Measurements from ENCODE around the gene SAMD4A. TPM values are rescaled to one million over a fixed set of nuclear protein-coding genes. Genes with fewer than 3 reads are reported as not detected.
"Not testable (repeated sequence)": the region's sequence is repeated elsewhere in the genome, so short reads cannot be mapped to it uniquely, and the experiment has no call there.

Gene SAMD4A
- total and polyA plus RNA-seq, 7 experiments from 2014 or later = 0.73 to 5.7 (median 1.7) TPM; not detected in 2

GRCh38 chr14:54747616-54748015 is 180.7 kb downstream of the SAMD4A start:
- POLR2A ChIA-PET = interaction anchor here (0.7 kb wide), 1 partner anchor 1145 kb away, joined by 3 read pairs; no protein-coding TSS in a partner anchor
- ATAC-seq = no peak
- Histone ChIP-seq H3K27me3 (ENCODE audit: control insufficient read depth in 2 of 2, insufficient read depth in 2 of 2, low read length in 2 of 2) (no peaks in the 10 kb centered on the region), H3K4me3 (ENCODE audit: low read length) (no peak overlapping the region), H3K36me3 (ENCODE audit: control insufficient read depth in 2 of 3, insufficient read depth in 3 of 3, low read length in 3 of 3) (no peaks in the 10 kb centered on the region), H3K27ac (ENCODE audit: low read depth, low read length) (no peak overlapping the region), H3K9me3 (ENCODE audit: control insufficient read depth in 2 of 3, low read length in 3 of 3) (no peaks in the 10 kb centered on the region), H3K4me1 (ENCODE audit: control insufficient read depth in 2 of 2, insufficient read depth in 2 of 2, low read length in 2 of 2) (peaks cover 0 to 9% of the 10 kb centered on the region in 2 donors)
- Mint-ChIP-seq H3K9me3 (no peaks in the 10 kb centered on the region), H3K4me3 (no peak overlapping the region), H3K27ac (no peak overlapping the region), H3K27me3 (peaks cover 0 to 16% (median 0%) of the 10 kb centered on the region in 5 donors), H3K4me1 (peaks cover 5 to 27% (median 17%) of the 10 kb centered on the region in 7 donors), H3K36me3 (peaks cover 0 to 8% (median 0%) of the 10 kb centered on the region in 5 donors)
- DNase-seq = no peak
- CTCF ChIA-PET = no interaction called here
- intact Hi-C loops (cut with micrococcal nuclease) = no loop called here

- Mint-ChIP-seq H3K27ac (no peak overlapping the region), H3K9me3 (no peaks in the 10 kb centered on the region), H3K4me1 (peaks cover 0 to 11% (median 1%) of the 10 kb centered on the region in 7 donors), H3K4me3 (no peak overlapping the region), H3K36me3 (peaks cover 0 to 8% (median 0%) of the 10 kb centered on the region in 5 donors), H3K27me3 (peaks cover 0 to 18% (median 3%) of the 10 kb centered on the region in 5 donors)
- DNase-seq (no peak), ATAC-seq (no peak)
- Histone ChIP-seq H3K9me3 (ENCODE audit: control insufficient read depth in 2 of 3, low read length in 3 of 3) (no peaks in the 10 kb centered on the region), H3K27ac (ENCODE audit: low read depth, low read length) (no peak overlapping the region), H3K27me3 (ENCODE audit: control insufficient read depth in 2 of 2, insufficient read depth in 2 of 2, low read length in 2 of 2) (no peaks in the 10 kb centered on the region), H3K36me3 (ENCODE audit: control insufficient read depth in 2 of 3, insufficient read depth in 3 of 3, low read length in 3 of 3) (no peaks in the 10 kb centered on the region), H3K4me3 (ENCODE audit: low read length) (no peak overlapping the region), H3K4me1 (ENCODE audit: control insufficient read depth in 2 of 2, insufficient read depth in 2 of 2, low read length in 2 of 2) (no peaks in the 10 kb centered on the region)
- ChIA-PET CTCF (no interaction called here), POLR2A (no interaction called here)
- intact Hi-C loops (cut with micrococcal nuclease) = no loop called here
Observed at GRCh38 chr14:54749180-54749579, 182.3 kb downstream of the SAMD4A start.

- Mint-ChIP-seq H3K4me1 (peaks cover 0 to 7% (median 0%) of the 10 kb centered on the region in 7 donors), H3K9me3 (no peaks in the 10 kb centered on the region), H3K36me3 (peaks cover 0 to 7% (median 0%) of the 10 kb centered on the region in 5 donors), H3K4me3 (no peak overlapping the region), H3K27ac (no peak overlapping the region), H3K27me3 (peaks cover 0 to 15% (median 5%) of the 10 kb centered on the region in 5 donors)
- intact Hi-C loops (cut with micrococcal nuclease) = no loop called here
- Histone ChIP-seq H3K4me1 (ENCODE audit: control insufficient read depth in 2 of 2, insufficient read depth in 2 of 2, low read length in 2 of 2) (no peaks in the 10 kb centered on the region), H3K9me3 (ENCODE audit: control insufficient read depth in 2 of 3, low read length in 3 of 3) (no peaks in the 10 kb centered on the region), H3K27me3 (ENCODE audit: control insufficient read depth in 2 of 2, insufficient read depth in 2 of 2, low read length in 2 of 2) (no peaks in the 10 kb centered on the region), H3K4me3 (ENCODE audit: low read length) (no peak overlapping the region), H3K27ac (ENCODE audit: low read depth, low read length) (no peak overlapping the region), H3K36me3 (ENCODE audit: control insufficient read depth in 2 of 3, insufficient read depth in 3 of 3, low read length in 3 of 3) (no peaks in the 10 kb centered on the region)
- CTCF ChIA-PET = interaction anchor here (0.6 kb wide), 1 partner anchor 184 kb away, joined by 3 read pairs; no protein-coding TSS in a partner anchor
- no peak for ATAC-seq
- POLR2A ChIA-PET = no interaction called here
- no peak for DNase-seq
Observed at GRCh38 chr14:54749727-54750126, 182.8 kb downstream of the SAMD4A start.

GRCh38 chr14:54752611-54753010 is 185.7 kb downstream of the SAMD4A start:
- H3K4me3 Mint-ChIP-seq; H3K4me3 ChIP-seq (ENCODE audit: low read length); H3K27me3 ChIP-seq (ENCODE audit: control insufficient read depth in 2 of 2, insufficient read depth in 2 of 2, low read length in 2 of 2); H3K27ac ChIP-seq (ENCODE audit: low read depth, low read length); H3K4me1 ChIP-seq (ENCODE audit: control insufficient read depth in 2 of 2, insufficient read depth in 2 of 2, low read length in 2 of 2); H3K9me3 ChIP-seq (ENCODE audit: control insufficient read depth in 2 of 3, low read length in 3 of 3); CTCF ChIA-PET; H3K9me3 Mint-ChIP-seq; H3K27ac Mint-ChIP-seq; POLR2A ChIA-PET; ATAC-seq; intact Hi-C loops (cut with micrococcal nuclease); DNase-seq; H3K36me3 Mint-ChIP-seq; H3K36me3 ChIP-seq (ENCODE audit: control insufficient read depth in 2 of 3, insufficient read depth in 3 of 3, low read length in 3 of 3): not testable (repeated sequence)
- Mint-ChIP-seq H3K4me1 (peaks cover 0 to 16% (median 8%) of the 10 kb centered on the region in 7 donors), H3K27me3 (peaks cover 0 to 24% (median 8%) of the 10 kb centered on the region in 5 donors)

GRCh38 chr14:54753396-54753795 is 186.5 kb downstream of the SAMD4A start:
- H3K27ac Mint-ChIP-seq, ATAC-seq, CTCF ChIA-PET: not testable (repeated sequence)

GRCh38 chr14:54754116-54754622 is 187.2 kb downstream of the SAMD4A start:
- H3K27me3 ChIP-seq (ENCODE audit: control insufficient read depth in 2 of 2, insufficient read depth in 2 of 2, low read length in 2 of 2) = no peaks in the 10 kb centered on the region
- intact Hi-C loops (cut with micrococcal nuclease) = no loop called here
- H3K27ac ChIP-seq (ENCODE audit: low read depth, low read length) = no peak overlapping the region
- H3K9me3 ChIP-seq (ENCODE audit: control insufficient read depth in 2 of 3, low read length in 3 of 3) = no peaks in the 10 kb centered on the region
- H3K4me1 Mint-ChIP-seq = peaks cover 0 to 20% (median 11%) of the 10 kb centered on the region in 7 donors
- ChIA-PET POLR2A (no interaction called here), CTCF (no interaction called here)
- H3K27me3 Mint-ChIP-seq = peaks cover 0 to 24% (median 8%) of the 10 kb centered on the region in 5 donors
- H3K4me1 ChIP-seq (ENCODE audit: control insufficient read depth in 2 of 2, insufficient read depth in 2 of 2, low read length in 2 of 2) = no peaks in the 10 kb centered on the region
- H3K27ac Mint-ChIP-seq = no peak overlapping the region
- DNase-seq = no peak
- H3K4me3 ChIP-seq (ENCODE audit: low read length) = no peak overlapping the region
- H3K4me3 Mint-ChIP-seq = no peak overlapping the region
- no peaks in the 10 kb centered on the region for H3K9me3 Mint-ChIP-seq
- no peak for ATAC-seq
- no peaks in the 10 kb centered on the region for H3K36me3 ChIP-seq (ENCODE audit: control insufficient read depth in 2 of 3, insufficient read depth in 3 of 3, low read length in 3 of 3)
- H3K36me3 Mint-ChIP-seq = peaks cover 0 to 2% (median 0%) of the 10 kb centered on the region in 5 donors

More at GRCh38 chr14:54753396-54753795, 186.5 kb downstream of the SAMD4A start:
- POLR2A ChIA-PET; H3K27ac ChIP-seq (ENCODE audit: low read depth, low read length); DNase-seq; H3K27me3 ChIP-seq (ENCODE audit: control insufficient read depth in 2 of 2, insufficient read depth in 2 of 2, low read length in 2 of 2); H3K36me3 ChIP-seq (ENCODE audit: control insufficient read depth in 2 of 3, insufficient read depth in 3 of 3, low read length in 3 of 3); H3K4me3 Mint-ChIP-seq; H3K4me1 ChIP-seq (ENCODE audit: control insufficient read depth in 2 of 2, insufficient read depth in 2 of 2, low read length in 2 of 2); H3K4me3 ChIP-seq (ENCODE audit: low read length); intact Hi-C loops (cut with micrococcal nuclease); H3K9me3 ChIP-seq (ENCODE audit: control insufficient read depth in 2 of 3, low read length in 3 of 3); H3K9me3 Mint-ChIP-seq; H3K36me3 Mint-ChIP-seq: not testable (repeated sequence)
- peaks cover 0 to 20% (median 11%) of the 10 kb centered on the region in 7 donors for H3K4me1 Mint-ChIP-seq
- peaks cover 0 to 27% (median 8%) of the 10 kb centered on the region in 5 donors for H3K27me3 Mint-ChIP-seq
